ENCODE results near the gene PLS3. TPM values are rescaled to one million over a fixed set of nuclear protein-coding genes. Genes with fewer than 3 reads are reported as not detected.

PLS3 gene
- total RNA-seq, 1 donor = 5.1 TPM

- DNase-seq (ENCODE audit: low read depth in 2 of 3, low spot score in 2 of 3) = no peak
Observed at GRCh38 chrX:115565888-115566287, 4.9 kb downstream of the PLS3 start.

- DNase-seq (ENCODE audit: low read depth in 2 of 3, low spot score in 2 of 3) = no peak
Observed at GRCh38 chrX:115571712-115572111, 10.7 kb downstream of the PLS3 start.

- no peak for DNase-seq (ENCODE audit: low read depth in 2 of 3, low spot score in 2 of 3)
Observed at GRCh38 chrX:115573185-115573584, 12.2 kb downstream of the PLS3 start.

- DNase-seq (ENCODE audit: low read depth in 2 of 3, low spot score in 2 of 3) = no peak
Observed at GRCh38 chrX:115576676-115577075, 15.7 kb downstream of the PLS3 start.

GRCh38 chrX:115579327-115579726 is 18.4 kb downstream of the PLS3 start:
- DNase-seq (ENCODE audit: low read depth in 2 of 3, low spot score in 2 of 3) = no peak

- no peak for DNase-seq (ENCODE audit: low read depth in 2 of 3, low spot score in 2 of 3)
Observed at GRCh38 chrX:115579786-115580294, 18.9 kb downstream of the PLS3 start.

- no peak for DNase-seq (ENCODE audit: low read depth in 2 of 3, low spot score in 2 of 3)
Observed at GRCh38 chrX:115581759-115582615, 21.0 kb downstream of the PLS3 start.

GRCh38 chrX:115582616-115583495 is 21.9 kb downstream of the PLS3 start:
- DNase-seq (ENCODE audit: low read depth in 2 of 3, low spot score in 2 of 3) = no peak

- no peak for DNase-seq (ENCODE audit: low read depth in 2 of 3, low spot score in 2 of 3)
Observed at GRCh38 chrX:115583496-115584004, 22.6 kb downstream of the PLS3 start.

GRCh38 chrX:115584696-115585095 is 23.7 kb downstream of the PLS3 start:
- DNase-seq (ENCODE audit: low read depth in 2 of 3, low spot score in 2 of 3) = no peak

GRCh38 chrX:115588179-115588578 is 27.2 kb downstream of the PLS3 start:
- no peak for DNase-seq (ENCODE audit: low read depth in 2 of 3, low spot score in 2 of 3)

GRCh38 chrX:115589419-115589818 is 28.4 kb downstream of the PLS3 start:
- DNase-seq (ENCODE audit: low read depth in 2 of 3, low spot score in 2 of 3) = no peak

GRCh38 chrX:115591420-115591819 is 30.4 kb downstream of the PLS3 start:
- no peak for DNase-seq (ENCODE audit: low read depth in 2 of 3, low spot score in 2 of 3)

- no peak for DNase-seq (ENCODE audit: low read depth in 2 of 3, low spot score in 2 of 3)
Observed at GRCh38 chrX:115591856-115592842, 31.2 kb downstream of the PLS3 start.

GRCh38 chrX:115592997-115593734 is 32.2 kb downstream of the PLS3 start:
- DNase-seq (ENCODE audit: low read depth in 2 of 3, low spot score in 2 of 3) = no peak

GRCh38 chrX:115595049-115595448 is 34.1 kb downstream of the PLS3 start:
- DNase-seq (ENCODE audit: low read depth in 2 of 3, low spot score in 2 of 3) = no peak

- no peak for DNase-seq (ENCODE audit: low read depth in 2 of 3, low spot score in 2 of 3)
Observed at GRCh38 chrX:115598556-115598955, 37.6 kb downstream of the PLS3 start.

- DNase-seq (ENCODE audit: low read depth in 2 of 3, low spot score in 2 of 3) = no peak
Observed at GRCh38 chrX:115602308-115602707, 41.3 kb downstream of the PLS3 start.

GRCh38 chrX:115602729-115603389 is 41.9 kb downstream of the PLS3 start:
- DNase-seq (ENCODE audit: low read depth in 2 of 3, low spot score in 2 of 3) = no peak

Data from hematopoietic multipotent progenitor cell (in vitro differentiated cells).